Upper lobe of left lung (tissue), 4 donors: ENCODE data around the gene ALPK1.
"Not testable (repeated sequence)": the region's sequence is repeated elsewhere in the genome, so short reads cannot be mapped to it uniquely, and the experiment has no call there.

Experiments
- CTCF ChIP-seq, 6 experiments: fragments of 450-650 bp in 4 of 6; fragments of 200-600 bp in 2 of 6; sonication (generic) in 2 of 6; IDR thresholded peaks; one replicate each; pipeline ENCODE4 v1.5.1; 2016 to 2019; ENCODE audit warnings: antibody characterized with exemption in 6 of 6
- POLR2A ChIP-seq, 4 donors: fragments of 450-650 bp; IDR thresholded peaks; one replicate each; pipeline ENCODE4 v1.5.1; 2016 to 2017; ENCODE audit warnings: antibody characterized with exemption in 4 of 4, mild to moderate bottlenecking in 2 of 4

- not testable (repeated sequence) for TF ChIP-seq CTCF, POLR2A (IDR thresholded peaks at IDR 0.05)
These were observed 15.2 kb upstream of the ALPK1 start for GRCh38 chr4:112281895-112282398.
